ENCODE data around the gene LAMC3.
"Not testable (repeated sequence)": the region's sequence is repeated elsewhere in the genome, so short reads cannot be mapped to it uniquely, and the experiment has no call there.

LAMC3 gene

DNA sequence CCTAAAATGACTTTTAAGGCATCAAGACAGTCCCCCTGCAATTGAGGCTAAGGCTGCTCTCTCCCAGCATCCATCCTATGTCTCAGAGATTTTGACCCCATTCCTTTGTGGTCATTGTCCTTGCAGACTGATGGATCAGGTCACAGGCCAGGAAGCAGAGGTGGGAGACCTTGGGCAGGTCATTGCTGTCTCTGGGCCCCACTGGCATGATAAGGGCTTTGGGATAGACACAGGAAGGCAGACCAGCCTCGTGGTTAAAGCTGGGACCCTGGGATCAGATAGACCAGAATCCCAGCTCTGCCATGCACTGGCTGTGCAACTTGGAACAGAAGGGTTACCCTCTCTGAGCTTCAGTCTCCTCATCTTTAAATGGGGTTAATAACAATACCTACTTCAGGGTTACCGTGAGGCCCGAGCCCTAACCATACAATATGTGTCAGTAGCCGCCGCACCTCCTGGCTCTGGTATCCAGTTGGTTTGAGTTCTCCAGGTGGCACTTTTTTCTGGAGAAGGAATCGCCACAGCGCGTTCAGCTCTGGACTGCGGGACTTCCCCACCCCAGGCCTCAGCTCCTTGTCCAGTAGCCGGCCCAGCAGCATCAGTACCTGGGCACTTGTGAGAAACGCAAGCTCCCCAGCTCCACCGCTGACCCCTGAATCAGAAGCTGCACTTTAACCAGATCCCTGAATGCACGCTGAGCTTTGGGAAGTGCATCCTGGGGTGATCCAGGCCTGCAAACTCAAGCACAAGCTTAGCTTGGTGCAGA lies 21.4 kb downstream of the LAMC3 start:
- no peak for TF ChIP-seq POLR2A (IDR thresholded peaks at IDR 0.05; ENCODE audit: low read depth, low read length)
- no peak for FAIRE-seq
- no peak for DNase-seq (ENCODE audit: insufficient read length, low spot score)

DNA sequence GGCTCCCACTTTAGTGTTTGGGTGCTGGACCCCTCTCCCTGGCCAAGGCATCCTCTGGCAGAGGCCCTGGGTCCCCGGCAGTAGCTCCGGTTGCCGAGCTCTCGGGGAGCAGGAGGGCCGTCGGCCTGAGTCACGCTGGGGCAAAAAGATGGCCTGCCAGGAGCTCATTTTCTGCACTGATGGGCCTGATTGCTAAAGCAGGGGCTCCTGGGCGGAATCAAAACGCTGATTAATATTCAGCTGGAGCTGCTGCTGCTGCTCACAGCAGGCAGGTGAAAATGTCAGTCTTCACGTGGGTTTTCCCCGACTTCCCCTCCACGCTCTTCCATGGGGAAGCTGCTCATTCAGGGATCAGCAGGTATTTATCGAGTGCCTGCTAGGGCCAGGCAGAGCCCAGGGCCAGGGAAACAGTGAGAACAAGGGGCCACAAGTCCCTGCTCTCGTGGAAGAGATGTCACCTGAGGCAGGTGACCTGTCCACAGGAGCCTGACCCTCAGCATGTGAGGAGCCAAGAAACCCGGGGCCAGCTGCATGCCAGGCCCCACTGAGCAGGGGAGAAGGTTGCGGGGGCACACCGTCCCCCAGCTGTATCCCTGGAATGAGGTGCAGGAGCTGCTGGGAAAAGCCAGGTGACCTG lies 22.1 kb downstream of the LAMC3 start:
- no peak for TF ChIP-seq POLR2A (IDR thresholded peaks at IDR 0.05; ENCODE audit: low read depth, low read length)
- no peak for FAIRE-seq
- no peak for DNase-seq (ENCODE audit: insufficient read length, low spot score)

DNA sequence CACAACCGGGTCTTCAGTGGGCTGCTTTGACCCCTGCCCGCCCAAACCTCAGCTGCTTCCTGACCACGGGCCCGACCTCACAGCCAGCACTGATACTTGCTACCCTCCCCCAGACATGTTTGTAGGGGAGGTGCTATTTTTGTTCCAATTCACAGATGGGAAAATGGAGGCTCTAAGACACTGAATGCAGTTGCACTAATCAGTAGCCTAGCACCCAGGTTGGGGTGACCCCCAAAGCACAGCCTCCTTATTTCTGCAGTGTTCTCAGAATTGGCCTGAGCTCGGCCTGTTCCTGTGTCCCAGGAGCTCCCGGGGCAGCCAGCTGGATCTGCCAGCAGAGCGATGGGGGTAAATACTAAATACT lies 22.6 kb downstream of the LAMC3 start:
- TF ChIP-seq POLR2A (IDR thresholded peaks at IDR 0.05; ENCODE audit: low read depth, low read length): no peak
- FAIRE-seq (no peak), DNase-seq (ENCODE audit: insufficient read length, low spot score) (no peak)

DNA sequence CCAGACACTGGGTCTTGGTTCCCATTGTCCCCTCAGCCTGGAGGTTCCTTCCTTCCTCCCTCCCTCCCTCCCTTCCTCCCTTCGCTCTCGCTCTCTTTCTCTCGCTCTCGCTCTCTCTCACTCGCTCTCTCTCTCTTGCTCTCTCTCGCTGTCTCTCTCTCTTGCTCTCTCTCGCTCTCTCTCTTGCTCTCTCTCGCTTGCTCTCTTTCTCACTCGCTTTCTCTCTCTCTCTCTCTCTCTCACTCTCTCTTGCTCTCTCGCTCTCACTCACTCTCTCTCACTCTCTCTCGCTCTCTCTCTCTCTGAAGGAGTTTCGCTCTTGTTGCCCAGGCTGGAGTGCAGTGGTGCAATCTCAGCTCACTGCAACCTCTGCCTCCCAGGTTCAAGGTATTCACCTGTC lies 23.4 kb downstream of the LAMC3 start:
- TF ChIP-seq POLR2A (IDR thresholded peaks at IDR 0.05; ENCODE audit: low read depth, low read length): no peak
- FAIRE-seq (no peak), DNase-seq (ENCODE audit: insufficient read length, low spot score) (no peak)

DNA sequence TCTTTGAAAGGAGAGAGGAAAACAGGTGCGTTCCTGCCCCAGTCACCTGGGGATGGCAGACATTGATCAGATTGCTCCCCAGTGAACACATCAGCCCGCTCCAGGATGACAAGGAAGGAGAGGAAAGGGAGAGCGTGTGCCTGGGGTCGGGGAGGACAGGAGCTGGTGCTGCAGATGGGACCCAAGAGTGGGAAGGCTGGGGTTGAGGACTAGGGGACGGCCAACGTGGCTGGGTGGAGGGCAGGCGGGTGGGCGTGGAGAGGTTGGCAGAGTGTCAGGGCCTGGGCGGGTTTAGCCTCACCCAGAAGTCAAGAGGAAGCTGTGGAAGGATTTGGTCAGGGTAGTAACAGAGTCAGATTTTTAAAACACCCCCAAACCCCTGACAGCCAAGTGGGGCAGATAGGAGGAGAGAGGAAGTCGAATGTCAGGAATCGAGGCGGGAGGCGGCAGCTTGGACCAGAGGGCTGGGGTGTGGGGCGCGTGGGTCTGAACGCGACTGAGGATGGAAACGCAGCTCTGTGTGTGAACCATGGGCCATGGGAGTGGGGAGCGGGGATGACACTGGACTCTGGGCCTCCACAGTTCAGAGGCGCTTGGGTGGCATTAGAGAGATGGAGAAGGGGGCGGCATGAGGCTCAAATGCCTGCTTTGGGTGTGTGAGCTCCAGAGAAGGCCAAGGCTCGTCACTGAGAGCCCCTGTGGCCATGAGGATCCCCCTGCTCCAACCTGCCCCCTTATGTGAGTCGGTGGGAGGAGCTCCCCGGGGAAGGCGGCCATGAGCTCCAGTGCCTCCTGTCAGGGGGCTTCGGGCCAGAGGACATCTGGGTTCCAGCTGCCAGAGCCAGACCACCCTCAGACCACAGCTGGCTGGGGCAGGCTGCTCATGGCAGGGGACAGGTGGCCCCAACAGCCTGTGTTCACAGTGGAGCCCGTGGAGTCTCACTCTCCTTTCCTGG lies 24.6 kb downstream of the LAMC3 start:
- TF ChIP-seq POLR2A (IDR thresholded peaks at IDR 0.05; ENCODE audit: low read depth, low read length): no peak
- no peak for DNase-seq (ENCODE audit: insufficient read length, low spot score)
- FAIRE-seq: no peak

DNA sequence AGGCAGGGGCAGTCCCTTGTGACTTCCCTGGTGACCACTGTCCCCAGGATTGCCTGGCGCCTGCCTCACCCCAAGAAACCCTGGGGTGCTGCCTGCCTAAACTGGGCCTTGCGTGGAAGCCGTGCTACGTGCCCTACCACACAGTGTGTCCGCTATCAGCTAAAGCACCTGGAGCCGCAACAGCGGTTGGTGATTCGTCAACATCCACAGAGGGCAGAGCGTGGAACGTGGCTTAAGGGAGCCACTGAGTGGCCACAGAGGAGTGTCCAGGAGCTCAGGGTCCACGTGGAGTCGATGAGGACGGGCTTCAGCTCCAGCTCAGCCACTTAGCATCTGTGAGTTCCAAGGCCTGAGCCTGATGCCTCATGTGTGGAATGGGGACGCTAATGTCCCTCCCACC lies 25.3 kb downstream of the LAMC3 start:
- no peak for DNase-seq (ENCODE audit: insufficient read length, low spot score)
- no peak for TF ChIP-seq POLR2A (IDR thresholded peaks at IDR 0.05; ENCODE audit: low read depth, low read length)
- FAIRE-seq: no peak

DNA sequence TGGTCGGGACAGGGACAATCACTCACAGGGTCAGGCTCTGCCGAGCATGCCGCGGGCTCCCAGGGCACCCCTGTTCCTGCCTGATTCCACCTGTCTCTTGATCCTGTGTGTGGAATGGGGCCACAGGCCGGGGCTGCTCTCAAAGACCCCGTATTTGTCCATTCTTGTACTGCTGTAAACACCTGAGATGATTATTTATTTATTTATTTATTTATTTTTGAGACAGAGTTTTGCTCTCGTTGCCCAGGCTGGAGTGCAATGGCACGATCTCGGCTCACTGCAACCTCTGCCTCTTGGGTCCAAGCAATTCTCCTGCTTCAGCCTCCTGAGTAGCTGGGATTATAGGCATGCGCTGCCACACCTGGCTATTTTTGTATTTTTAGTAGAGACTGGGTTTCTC lies 25.8 kb downstream of the LAMC3 start:
- not testable (repeated sequence) for DNase-seq (ENCODE audit: insufficient read length, low spot score); FAIRE-seq

DNA sequence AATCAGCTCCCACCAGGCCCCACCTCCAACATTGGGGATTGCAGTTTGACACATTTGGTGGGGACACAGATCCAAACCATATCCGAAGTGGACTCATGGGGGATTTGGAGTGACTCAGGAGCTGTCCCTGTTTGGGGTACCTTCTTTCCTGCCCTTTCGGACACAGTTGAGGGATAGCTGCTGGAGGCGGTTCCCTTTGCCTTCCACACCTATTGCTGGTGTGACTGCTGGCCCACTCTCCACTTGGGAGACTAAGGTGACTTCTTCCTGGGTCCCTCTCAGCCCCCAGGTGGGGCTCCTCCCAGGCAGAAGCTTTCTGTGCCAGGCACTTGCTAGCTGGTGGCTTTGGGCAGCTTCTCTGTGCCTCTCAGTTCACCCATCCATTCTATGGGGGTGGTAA lies 26.6 kb downstream of the LAMC3 start:
- FAIRE-seq (no peak), DNase-seq (ENCODE audit: insufficient read length, low spot score) (no peak)
- TF ChIP-seq POLR2A (IDR thresholded peaks at IDR 0.05; ENCODE audit: low read depth, low read length): no peak

DNA sequence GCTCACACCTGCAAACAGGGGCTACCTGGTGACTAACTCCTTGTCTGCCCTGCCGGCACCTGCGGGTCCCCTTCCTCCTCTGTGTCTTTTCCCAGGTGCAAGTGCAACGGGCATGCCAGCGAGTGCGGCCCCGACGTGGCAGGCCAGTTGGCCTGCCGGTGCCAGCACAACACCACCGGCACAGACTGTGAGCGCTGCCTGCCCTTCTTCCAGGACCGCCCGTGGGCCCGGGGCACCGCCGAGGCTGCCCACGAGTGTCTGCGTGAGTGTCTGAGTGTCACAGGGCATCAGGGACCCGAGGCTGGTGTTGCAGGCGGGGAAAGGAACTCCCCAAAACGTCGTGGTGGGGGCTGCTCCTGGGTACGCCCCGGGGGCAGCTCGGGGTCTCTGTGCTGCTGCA lies 27.1 kb downstream of the LAMC3 start:
- DNase-seq (ENCODE audit: insufficient read length, low spot score) (no peak), FAIRE-seq (no peak)
- TF ChIP-seq POLR2A (IDR thresholded peaks at IDR 0.05; ENCODE audit: low read depth, low read length): no peak

DNA sequence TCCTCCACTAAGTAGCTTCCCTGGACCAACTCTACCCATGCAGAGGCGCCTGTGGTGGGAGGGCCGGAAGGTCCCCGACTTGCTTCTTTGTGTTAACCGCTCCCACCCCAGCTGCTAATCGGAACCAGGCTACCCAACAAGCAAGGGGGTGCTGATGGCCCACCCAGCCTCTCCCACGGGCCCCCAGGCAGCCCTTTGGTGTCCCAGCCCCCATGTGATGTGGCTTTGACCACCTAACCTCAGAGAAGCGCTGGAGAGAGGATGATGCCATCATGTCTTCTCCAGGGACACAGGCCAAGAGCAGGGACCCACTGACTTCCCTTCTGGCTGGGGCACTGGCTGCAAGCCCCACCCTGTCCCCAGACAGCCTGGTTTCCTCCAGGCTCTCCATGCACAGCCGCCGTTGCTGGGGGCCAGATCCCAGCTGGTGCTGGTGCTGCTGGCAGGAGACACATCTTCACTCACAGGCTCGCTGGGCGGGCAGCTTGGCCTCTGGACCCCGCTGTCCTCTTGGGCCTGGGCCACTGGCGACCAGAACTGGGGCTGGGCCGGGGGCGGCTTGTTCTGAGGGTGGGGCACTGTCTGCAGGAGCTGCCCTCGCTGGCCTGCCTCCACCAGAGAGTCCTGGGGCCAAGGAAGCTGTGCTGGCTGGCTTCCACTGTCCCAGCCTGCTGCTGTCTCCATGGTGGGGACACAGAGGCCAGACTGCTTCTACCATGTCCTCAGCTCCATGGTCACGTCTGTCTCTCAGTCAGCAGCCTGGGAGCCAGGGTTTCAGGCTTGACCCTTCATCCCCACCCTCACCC lies 27.8 kb downstream of the LAMC3 start:
- no peak for TF ChIP-seq POLR2A (IDR thresholded peaks at IDR 0.05; ENCODE audit: low read depth, low read length)
- DNase-seq (ENCODE audit: insufficient read length, low spot score) (no peak), FAIRE-seq (no peak)

DNA sequence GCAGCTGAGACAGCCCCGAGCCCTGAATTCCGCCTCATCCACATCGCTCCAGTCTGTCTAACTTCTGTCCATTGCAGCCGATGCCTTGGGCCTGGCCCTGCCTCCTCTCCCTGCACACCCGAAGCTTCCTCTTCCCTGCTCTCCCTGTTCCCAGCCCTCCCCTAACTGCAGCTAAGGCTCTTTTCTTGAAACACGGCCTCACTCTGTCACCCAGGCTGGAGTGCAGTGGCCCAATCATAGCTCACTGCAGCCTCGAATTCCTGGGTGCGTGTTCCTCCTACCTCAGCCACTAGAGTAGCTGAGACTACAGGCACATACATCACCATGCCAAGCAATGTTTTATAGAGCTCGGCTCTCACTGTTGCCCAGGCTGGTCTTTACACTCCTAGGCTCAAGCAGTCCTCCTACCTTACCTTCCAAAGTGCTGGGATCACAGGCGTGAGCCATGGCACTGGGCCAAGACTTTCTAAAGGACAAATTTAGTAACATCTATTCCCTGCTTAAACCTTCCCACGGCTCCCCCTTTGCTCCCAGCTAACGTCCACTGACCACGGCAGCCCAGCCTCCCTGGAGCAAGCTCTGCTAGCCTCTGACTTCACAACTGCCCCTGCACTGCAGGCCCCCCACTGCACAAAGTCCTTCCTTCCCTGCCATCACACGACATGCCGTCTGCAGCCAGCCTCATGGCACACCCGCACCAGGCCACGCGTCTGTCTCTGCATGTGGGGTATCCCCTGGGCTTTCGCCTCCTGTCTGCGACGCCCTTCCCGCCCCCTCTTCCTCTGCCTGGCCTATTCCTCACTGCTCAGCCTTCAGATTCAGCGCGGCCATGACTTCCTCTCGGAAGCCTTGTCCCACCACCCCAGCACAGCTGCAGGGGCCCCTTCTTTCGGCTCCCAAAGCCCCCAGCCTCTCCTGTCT lies 28.6 kb downstream of the LAMC3 start:
- no peak for FAIRE-seq
- TF ChIP-seq POLR2A (IDR thresholded peaks at IDR 0.05; ENCODE audit: low read depth, low read length): no peak
- DNase-seq (ENCODE audit: insufficient read length, low spot score): no peak

DNA sequence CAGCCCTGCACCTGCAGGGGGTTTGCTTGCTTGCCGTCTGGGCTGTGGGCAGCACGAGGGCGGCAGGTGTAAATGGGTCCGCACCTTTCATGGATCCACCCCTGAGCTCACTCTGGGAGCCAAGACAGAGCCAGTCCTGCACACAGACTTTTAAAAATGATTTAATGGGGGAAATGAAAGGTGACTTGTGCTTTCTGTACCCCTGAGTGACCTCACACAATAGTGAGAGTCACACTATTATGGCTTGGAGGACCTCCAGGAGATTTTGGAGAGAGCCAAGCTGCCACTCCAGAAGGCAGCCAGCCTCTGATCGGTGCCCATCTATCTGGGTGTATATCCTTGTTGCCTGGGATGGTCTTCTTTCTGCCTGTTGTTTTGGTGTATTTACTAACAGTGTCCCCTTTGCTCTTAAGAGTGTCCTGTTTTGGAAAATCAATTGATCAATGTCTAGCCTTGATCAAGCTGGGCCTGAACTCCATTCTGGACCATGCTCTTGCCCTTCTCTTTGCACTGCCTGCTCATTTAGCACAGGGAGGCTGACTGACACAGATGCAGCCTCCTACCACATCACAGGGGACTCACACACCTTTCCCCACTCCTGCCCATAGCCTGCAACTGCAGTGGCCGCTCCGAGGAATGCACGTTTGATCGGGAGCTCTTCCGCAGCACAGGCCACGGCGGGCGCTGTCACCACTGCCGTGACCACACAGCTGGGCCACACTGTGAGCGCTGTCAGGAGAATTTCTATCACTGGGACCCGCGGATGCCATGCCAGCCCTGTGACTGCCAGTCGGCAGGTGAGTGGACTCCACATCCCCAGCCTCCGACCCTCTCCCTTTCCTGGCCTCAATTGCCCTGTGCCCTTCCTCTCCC lies 29.5 kb downstream of the LAMC3 start:
- no peak for FAIRE-seq
- TF ChIP-seq POLR2A (IDR thresholded peaks at IDR 0.05; ENCODE audit: low read depth, low read length): no peak
- no peak for DNase-seq (ENCODE audit: insufficient read length, low spot score)
